GM04504 (cell line): ENCODE measurements around the gene RNU2-63P.
A peak's percentile ranks its signal among the peaks of the same experiment; 100 is the strongest.
"Not testable (repeated sequence)": the region's sequence is repeated elsewhere in the genome, so short reads cannot be mapped to it uniquely, and the experiment has no call there.

Source experiments
- DNase-seq: peaks from one replicate; pipeline ENCODE4 v3.0.0-alpha.2; 2012; ENCODE audit warnings: low read depth

The RNU2-63P gene

DNA sequence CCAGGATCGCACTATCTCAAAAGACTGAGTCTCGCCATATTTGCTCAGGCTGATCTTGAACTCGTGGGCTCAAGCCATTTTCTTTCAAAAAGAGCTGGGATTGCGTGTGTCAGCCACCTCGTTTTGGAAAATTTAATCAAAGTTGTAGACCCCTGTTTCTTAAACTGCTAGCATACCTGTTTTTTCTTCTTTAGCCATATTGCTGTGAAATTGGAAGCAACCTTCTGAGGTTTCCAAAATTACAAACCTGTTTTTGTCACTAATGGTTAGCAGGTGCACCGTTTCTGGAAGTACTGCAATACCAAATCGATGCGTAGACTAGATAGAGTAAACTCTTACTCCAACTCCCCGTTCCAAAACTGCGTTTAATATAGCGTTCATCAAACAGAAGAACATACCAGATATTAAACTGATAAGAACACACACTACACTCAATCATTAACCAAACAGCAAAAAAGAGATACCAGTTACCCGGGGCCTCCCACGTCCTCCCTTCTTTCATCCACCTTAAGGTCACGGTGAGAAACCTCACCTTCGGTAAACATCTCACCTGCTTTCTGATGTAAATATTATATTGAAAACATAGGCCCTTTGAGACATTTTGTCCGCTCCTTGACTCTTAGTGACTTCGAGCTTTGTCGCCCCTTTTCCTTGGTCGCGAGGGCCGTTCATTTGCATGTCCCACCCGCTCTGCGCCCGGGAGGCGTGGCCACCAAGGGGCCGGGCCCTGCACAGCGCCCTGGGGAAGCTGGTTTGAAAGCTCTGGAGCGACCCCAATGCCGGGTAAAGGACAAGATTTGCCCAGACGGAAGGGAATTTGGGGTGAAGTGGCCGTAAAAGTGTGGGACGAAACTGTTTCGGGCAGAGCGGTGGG, at the start of gene RNU2-63P:
Gene RNU2-63P (minus strand): TSS at position 462 of the 874 bp plus-strand sequence.
- peak; percentile 44 for DNase-seq

DNA sequence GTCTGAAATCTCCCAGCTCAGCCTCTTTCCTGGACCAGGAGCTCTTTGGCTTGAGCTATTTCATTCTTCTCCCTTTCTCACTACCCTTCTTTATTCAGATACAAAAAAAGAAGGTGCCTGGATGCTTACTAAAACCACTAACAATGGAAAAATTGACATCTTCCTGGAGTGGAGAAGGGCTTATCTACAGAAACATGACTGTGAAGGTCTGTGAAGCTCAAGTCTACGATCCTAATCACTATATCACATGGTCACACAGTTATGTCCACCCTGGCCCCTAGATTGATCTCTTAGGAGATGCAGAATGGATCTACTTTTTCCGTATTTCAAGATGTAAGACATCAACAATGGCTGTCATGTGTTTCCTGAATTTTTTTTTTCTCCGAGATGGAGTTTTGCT, 44.9 kb upstream of the RNU2-63P start:
- no peak for DNase-seq

DNA sequence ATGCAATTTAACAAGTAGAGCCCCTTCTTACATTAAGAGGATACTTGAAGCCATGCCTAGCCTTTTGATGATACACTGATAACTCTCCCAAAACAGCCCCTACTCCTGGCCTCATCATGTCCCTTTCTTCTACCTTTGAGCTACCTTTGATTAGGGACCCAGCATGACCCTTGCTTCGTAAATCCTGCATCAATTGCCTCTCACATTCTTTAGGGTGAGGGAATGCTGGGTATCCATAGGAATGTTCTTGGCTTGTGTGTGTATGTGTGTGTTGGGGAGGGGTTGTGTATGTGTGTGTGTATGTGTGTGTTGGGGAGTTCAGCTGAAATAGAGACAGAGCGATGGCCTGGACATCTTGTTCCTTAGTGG, 44.5 kb upstream of the RNU2-63P start:
- no peak for DNase-seq

DNA sequence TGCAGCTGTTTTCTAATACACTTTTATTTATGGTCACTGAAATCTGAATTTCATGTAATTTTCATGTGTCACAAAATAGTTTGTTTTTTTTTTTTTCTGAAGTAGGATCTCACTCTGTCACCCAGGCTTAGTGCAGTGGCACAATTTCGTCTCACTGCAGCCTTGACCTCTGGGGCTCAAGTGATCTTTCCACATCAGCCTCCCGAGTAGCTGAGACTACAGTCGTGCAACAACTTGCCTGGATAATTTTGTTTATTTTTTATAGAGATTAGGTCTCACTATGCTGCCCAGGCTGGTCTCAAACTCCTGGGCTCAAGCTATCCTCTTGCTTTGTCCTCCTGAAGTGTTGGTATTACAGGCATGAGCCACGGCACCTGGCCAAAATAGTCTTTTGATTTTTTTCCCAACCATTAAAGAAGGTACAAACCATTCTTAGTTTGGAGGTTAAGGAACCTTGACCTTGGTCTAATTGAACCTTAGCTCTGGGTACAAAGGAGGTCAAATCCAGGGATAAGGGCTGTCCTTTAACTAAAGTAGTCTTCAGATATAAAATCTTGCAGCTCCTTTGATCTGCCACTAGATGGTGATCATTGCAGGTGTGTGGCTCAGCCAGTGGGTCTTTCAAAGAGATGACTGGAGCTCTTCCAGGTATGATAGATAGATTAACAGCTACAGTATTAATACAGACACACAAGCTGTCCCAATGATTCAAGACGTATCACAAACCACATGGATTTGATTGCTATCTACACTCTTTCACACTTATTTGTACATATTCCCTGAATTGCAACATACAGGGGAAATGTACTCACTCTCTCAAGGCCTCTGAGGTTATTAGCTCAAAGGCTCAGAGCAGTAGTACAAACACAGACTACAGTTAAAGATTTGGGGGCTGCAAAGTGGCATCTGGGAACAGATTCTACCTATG, 43.9 kb upstream of the RNU2-63P start:
- no peak for DNase-seq

DNA sequence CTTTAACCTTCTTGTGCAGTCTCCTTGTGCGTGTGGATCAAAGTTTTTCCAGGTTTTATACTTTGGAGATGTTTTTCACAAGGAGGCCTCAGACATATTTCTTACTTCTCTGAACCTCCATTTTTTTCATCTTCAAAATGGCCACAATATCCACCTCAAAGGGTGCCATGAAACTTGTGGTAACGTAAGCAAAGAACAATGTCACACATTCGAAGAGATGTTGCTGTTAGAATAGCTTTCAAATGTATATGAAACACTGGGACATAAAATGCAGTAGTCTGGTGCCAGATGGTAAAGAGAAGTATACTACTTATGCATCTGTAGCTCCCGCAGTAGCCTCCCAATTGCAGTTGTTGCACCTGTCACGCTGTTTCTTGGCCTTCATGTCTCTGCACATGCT, 41.8 kb upstream of the RNU2-63P start:
- DNase-seq = no peak

DNA sequence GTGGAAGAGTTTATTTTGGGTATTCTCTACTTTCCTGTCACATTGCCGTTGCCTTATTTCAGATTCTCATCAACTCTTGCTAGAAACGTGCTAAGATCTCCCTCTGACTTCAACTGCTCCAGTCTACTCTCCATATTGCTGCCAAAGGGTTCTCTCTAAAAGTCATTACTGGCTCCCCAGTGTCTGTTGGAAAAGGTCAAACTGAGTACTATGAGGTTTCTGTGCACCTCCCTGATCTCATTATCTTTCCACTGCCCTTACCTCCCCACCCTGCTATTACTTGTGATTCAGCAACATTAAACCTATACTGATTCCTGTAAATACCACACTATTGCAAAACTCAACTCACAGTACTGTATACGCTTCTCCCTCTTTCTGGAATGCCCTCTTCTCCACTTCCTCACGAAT, 41.1 kb upstream of the RNU2-63P start:
- no peak for DNase-seq

DNA sequence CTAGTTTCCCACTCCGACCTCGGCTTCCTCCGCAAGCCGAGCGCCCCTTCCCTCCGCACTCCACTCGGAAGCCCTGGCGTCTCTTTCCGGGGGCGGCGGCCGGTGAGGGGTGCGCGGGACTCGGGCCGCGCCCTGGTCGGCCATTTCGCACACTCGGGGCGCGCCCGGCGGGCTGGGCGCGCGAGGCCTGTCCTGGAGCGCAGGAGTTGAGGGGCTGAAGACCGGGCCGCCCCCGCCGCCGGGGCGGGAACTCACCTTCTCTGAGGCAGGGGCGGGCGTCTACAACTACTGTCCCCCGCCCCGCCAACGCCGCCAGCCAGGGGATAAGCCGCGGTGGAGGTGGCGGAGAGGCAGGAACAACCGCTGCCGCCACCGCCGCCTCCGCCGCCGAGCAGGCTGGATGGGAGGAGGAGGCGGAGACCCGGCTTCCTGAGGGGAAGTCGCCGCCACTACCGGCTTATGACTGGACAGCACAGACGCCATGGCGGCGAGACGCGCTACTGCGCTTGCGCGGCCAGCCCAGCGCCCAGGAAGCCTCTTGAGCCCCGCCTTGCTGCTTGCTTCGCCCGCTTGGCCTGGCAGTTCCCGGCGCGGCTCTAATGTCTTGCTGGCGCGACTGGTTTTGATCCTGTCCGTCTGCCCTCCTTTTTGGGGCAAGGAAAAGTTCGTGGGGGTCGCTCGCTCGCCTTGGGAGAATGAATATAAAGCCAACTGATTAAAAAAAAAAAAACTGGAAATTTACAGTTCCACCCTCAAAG, 39.2 kb upstream of the RNU2-63P start, which contains the start of gene KRCC1:
Gene KRCC1 (minus strand): TSS at position 413 of the 758 bp plus-strand sequence. CDS start 27,220 bp downstream, outside the sequence.
- DNase-seq = peak; percentile 85

DNA sequence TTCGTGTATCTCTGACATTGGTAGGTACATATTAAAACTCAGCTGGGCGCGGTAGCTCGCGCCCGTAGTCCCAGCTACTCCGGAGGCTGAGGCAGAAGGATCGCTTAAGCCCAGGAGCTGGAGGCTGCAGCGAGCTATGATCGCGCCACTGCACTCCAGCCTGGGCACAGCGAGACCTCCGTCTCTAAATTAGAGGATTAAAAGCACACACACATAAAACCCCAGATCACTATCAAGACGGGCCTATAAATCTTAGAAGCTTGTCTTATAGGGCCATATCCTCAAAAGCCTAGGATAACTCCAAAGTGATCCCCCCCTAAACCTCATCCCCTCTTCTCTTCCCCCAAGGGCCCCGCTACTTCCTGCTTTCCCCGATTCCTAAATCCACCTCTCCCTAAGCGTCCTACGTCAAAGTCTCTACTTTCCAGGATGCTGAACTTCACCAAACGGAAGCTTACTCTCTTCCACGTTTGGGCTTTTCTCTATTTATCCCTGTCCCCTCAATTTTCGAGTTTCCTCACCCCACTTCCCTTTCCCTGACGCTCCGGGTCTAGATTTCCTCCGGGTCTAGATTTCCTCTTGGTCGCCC, 38.5 kb upstream of the RNU2-63P start:
- DNase-seq = no peak

DNA sequence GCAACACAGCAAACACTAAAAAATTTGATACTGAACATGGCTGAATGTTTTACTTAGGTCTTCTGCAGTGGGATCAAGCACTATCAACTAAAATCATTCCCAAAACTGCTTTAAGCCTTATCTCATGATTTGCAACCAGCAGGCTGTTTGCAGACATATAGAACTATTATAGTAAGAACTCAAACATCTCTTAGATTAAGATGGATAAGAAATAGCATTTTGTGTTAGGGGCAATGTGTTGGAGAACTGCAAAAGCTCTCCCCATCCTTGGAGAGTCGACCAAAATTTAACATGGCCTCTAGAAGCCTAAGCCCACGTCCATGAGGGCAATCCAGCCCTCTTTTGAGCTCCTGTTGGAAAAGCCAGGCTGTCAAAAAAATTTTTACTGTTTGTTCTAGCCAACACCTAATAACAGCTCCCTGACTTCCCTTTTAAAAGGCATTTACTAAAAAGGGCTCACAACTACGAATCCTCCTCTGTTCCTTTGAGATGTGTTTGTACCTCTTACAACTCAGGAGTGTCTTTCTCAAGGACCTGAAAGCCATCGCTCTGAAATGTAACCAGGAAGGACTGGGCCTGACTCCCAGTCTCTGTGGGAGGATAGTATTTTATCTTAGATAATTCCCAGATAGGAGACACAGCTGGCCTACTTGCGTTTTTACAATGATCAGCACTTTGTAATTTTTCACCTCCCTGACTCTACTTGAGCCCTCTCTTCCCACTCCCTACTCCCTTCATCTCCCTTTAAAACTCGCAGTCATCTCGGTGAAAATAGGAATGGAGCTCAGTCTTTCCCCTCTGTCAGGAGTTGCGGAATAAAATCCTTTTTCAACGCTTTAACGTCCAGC, 37.8 kb upstream of the RNU2-63P start:
- DNase-seq = no peak

DNA sequence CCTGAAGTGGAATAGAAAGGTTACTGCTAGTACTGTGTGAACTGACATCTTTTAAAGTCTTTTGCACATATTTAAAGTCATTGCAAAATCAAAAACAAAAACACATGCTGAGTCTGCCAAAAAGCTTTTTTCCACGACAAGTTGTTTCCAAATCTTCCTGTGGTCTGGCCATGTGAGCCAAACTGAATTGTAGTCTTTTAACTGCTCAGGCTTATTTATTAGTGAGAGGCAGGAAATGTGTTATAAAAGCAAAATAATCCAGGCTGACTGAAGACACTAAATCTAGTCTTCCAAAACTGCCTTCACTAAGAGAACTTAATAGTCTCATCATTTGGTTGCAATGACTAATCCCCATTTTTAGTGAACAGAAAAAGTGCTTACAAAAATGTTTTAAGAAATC, 36.9 kb upstream of the RNU2-63P start:
- DNase-seq = peak; percentile 90

DNA sequence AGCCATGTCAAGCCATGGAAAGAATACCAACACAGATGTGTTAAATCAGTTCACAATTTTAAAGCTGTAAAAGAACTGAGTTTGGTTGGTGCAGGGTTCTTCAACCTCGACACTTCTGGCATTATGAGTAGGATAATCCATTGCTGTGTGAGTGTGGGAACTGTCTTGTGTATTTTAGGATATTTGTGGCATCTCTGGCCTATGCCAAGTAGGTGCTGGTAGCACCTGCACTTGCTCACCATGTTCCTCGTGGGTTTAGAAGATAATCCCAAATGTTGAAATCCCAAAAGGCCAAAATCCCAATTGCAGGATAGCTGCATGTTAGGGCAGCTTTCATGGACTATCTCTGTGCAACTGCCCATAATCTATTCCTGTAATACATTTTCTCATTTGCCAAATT, 35.4 kb upstream of the RNU2-63P start:
- no peak for DNase-seq

DNA sequence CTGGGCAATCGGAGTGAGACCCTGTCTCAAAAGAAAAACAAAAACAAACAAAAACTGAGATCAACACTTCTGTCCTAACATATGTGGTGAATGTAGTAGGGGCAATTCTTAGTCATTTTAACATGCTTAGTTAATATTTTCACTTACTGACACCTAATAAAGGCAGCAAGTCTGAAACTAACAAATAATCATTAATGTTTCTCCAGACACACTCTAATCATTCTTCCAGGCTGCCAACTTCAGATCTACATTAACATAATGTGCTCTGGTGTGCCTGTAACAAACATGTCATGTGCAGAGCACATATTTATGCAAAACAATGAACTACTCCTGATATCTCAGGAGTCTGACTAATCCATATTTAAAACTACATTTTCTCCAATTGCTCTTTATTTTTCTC, 33.3 kb upstream of the RNU2-63P start:
- no peak for DNase-seq

DNA sequence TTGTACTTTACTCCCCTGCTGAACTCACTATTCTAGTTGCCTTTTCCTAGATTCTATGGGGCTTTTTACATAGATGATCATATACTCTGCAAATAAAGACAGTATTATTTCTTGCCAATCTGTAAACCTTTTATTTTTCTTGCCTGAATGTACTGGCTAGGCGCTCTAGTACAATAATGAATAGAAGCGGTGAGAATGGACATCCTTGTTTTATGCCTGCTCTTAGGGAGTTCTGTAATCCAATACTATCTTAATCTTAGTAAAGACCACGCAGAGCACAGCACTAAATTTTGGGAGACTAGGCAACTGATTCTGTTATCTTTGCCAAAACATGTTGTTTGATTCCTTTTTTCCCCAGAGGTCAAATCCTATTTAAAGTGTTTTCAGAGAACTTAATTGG, 32.2 kb upstream of the RNU2-63P start:
- DNase-seq = no peak

DNA sequence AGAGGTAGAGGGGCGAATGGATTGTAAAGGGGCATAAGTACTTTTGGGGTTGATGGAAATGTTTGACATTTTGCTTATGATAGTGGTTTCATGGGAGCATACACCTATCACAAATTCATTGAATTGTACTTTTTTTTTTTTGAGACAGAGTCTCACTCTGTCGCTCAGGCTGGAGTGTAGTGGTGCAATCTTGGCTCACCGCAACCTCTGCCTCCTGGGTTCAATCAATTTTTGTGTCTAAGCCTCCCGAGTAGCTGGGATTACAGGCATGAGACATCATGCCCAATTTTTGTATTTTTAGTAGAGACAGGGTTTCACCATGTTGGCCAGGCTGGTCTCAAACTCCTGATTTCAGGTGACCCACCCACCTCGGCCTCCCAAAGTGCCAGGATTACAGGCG, 29.2 kb upstream of the RNU2-63P start:
- DNase-seq = not testable (repeated sequence)

DNA sequence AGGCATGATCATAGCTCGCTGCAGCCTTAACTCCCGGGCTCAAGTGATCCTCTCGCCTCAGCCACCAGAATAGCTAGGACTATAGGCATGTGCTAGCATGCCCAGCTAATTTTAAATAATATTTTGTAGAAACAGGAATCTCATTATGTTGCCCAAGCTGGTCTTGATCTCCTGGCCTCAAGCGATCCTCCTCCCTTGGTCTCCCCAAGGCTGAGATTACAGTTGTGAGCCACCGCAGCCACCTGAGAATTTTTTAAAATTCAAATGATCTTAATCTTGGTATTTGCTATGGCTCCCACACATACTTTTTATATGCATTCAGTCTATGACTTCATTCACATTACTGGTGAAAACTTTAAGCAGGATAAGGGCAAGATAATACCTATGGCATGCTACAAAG, 26.1 kb upstream of the RNU2-63P start:
- no peak for DNase-seq

DNA sequence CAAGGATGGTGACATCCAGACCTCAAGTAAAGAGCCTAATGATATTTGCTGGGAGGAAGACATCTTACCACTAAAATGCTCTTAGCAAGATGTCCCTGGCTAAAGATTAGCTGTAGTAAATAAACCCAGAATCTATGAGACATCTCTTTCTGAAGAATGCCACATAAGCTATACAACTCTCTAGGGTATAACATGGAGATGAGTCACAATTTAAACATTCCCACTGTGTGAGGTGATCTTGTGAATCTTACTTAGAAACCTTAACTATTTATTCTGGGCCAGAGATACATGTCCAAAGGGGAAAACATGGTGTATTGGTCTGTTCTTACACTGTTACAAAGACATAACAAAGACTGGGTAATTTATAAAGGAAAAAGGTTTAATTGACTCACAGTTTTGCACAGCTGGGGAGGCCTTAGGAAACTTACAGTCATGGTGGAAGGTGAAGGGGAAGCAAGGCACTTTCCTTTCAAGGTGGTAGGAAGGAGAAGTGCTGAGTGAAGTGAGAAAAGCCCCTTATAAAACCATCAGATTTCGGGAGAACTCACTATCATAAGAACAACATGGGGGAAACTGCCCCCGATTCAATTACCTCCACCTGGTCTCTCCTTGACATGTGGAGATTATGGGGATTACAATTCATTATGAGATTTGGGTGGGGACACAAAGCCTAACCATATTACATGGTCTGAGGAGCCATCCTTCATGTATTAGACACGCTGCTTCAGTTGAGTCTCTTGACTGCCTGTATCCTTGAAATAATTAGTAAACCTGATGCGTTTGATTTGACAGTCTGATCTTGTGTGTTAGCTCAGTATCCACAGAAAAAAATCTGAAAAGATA, 22.1 kb upstream of the RNU2-63P start:
- peak; percentile 78 for DNase-seq

DNA sequence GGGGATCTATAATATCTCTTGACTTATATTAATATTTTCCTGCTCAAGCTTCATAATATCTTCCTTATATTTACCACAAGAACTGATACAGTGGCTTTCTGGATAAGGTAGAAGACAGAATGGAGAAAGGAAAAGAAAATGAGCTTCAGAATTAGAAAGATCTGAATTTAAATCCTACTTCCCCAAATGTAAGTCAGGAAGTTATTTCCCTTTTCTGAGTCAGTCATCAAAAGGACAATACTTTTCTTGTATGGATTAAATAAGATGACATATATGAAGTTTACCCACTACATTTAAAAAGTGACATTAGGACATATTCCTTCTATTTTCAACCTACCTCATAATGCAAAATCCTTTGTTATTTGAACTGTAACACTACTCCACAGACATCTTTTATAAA, 20.3 kb upstream of the RNU2-63P start:
- no peak for DNase-seq

DNA sequence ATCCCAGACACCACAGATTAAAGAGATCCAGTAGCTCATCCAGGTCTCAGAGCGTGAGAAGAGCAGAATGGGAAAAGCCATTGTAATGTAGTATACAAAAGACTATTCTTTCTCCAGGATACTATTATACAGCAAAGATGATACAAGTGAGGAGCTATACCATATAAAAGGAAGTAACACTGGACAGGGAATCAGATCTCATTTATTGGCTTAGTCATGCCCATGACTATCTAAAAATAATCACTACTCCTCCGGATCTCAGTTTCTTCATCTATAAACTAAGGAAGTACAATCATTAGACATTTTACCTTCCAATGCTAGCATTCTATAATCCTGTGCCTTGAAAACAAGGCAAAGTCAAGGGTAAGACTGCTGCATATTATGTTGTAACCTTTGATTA, 19.8 kb upstream of the RNU2-63P start:
- no peak for DNase-seq

DNA sequence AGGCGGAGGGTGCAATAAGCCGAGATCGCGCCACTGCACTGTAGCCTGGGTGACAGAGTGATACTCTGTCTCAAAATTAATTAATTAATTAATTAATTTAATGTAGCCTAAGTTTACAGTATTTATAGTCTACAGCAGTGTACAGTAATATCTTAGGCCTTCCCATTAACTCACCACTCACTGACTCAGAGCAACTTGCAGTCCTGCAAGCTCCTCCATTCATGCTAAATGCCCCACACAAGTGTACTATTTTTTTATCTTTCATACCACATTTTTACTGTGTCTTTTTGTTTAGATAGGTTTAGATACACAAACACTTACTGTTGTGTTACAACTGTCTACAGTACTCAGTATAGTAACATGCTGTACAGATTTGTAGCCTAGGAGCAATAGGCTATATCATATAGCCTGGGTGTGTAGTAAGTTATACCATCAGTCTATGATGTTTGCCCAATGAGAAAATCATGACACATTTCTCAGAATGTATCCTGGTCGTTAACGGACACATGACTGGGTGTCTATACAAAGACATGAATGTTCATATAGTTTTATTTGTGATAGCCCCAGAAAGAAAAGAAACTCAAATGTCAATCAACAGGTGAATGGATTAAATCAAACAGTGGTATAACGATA, 15.8 kb upstream of the RNU2-63P start:
- DNase-seq = no peak
